Sigmoid colon (tissue), 7 donors: Measurements from ENCODE around the gene P2RY11. TPM values are rescaled to one million over a fixed set of nuclear protein-coding genes. Genes with fewer than 3 reads are reported as not detected.

Source experiments
- DNase-seq: peaks from one replicate; pipeline ENCODE4 v3.0.0-alpha.2; 2019
- H3K27ac ChIP-seq, 4 donors: fragments of 200-600 bp; sonication (generic); one replicate each; pipeline ENCODE4 v1.5.1; 2016 to 2019; ENCODE audit warnings: mild to moderate bottlenecking in 1 of 4
- H3K27me3 ChIP-seq, 3 donors: fragments of 200-600 bp; sonication (generic); one replicate each; pipeline ENCODE4 v1.5.1; 2019; ENCODE audit warnings: mild to moderate bottlenecking in 1 of 3
- H3K36me3 ChIP-seq, 4 donors: fragments of 200-600 bp; sonication (generic); one replicate each; pipeline ENCODE4 v1.5.1; 2016 to 2019
- H3K4me1 ChIP-seq, 4 donors: fragments of 200-600 bp; sonication (generic); one replicate each; pipeline ENCODE4 v1.5.1; 2017 to 2019
- H3K4me3 ChIP-seq, 4 donors: fragments of 200-600 bp; sonication (generic); one replicate each; pipeline ENCODE4 v1.5.1; 2017 to 2019; ENCODE audit warnings: mild to moderate bottlenecking in 2 of 4, moderate library complexity in 1 of 4
- H3K9me3 ChIP-seq, 4 donors: fragments of 200-600 bp in 3 of 4; sonication (generic) in 3 of 4; one replicate each; pipeline versions ENCODE4 v1.5.1 to v1.6.1; 2013 to 2019
- CTCF ChIP-seq, 4 experiments: fragments of 450-650 bp in 3 of 4; fragments of 200-600 bp in 1 of 4; IDR thresholded peaks; one replicate each; pipeline ENCODE4 v1.5.1; 2016 to 2019; ENCODE audit warnings: antibody characterized with exemption in 4 of 4, mild to moderate bottlenecking in 3 of 4, moderate library complexity in 2 of 4
- EP300 ChIP-seq, 4 donors: sonication (generic); formaldehyde crosslinking; IDR thresholded peaks; one replicate each; pipeline ENCODE4 v1.6.1; 2017; ENCODE audit warnings: antibody characterized with exemption in 4 of 4
- POLR2A ChIP-seq, 2 donors: fragments of 450-650 bp; IDR thresholded peaks; one replicate each; pipeline ENCODE4 v1.6.1; 2016; ENCODE audit warnings: antibody characterized with exemption in 2 of 2, mild to moderate bottlenecking in 2 of 2, moderate library complexity in 2 of 2
- POLR2AphosphoS5 ChIP-seq, 4 donors: sonication (generic); formaldehyde crosslinking; IDR thresholded peaks; one replicate each; pipeline ENCODE4 v1.6.1; 2017; ENCODE audit warnings: antibody characterized with exemption in 4 of 4
- WGBS, 2 donors: extraction: QIAGEN DNeasy Blood & Tissue Kit; methylation state at CpG; one replicate each; pipeline ENCODE4 v1.1.7; 2013; 5-methylcytosine and 5-hydroxymethylcytosine counted together
- intact Hi-C: fragments of 100-400 bp; cut with DNase I; formaldehyde crosslinking; loops from one replicate; pipeline ENCODE4 v1.15.1; 2023
- polyA plus RNA-seq, 3 donors: library from polyadenylated mRNA; stranded (reverse); fragments of 200-250 nt; gene quantifications; one replicate each; pipeline ENCODE4 v1.2.3, GENCODE V29; 2013
- total RNA-seq, 4 donors: library from RNA; depleted of rRNA; stranded (reverse); fragments of >200 nt; gene quantifications; one replicate each; pipeline ENCODE4 v1.1.0, GENCODE V29; 2016
- donor health status: healthy with polysubstance abuse.
- donor health status: Bipolar disorder and iron deficiency.
- donor health status: healthy.

P2RY11 gene
- total and polyA plus RNA-seq, 7 donors = 1.2 to 18.5 (median 3.9) TPM

- intact Hi-C loops = no loop called here
- H3K27ac ChIP-seq = no peak overlapping the region
- H3K27me3 ChIP-seq = no peaks in the 10 kb centered on the region
- no peak overlapping the region for H3K4me3 ChIP-seq
- no peaks in the 10 kb centered on the region for H3K9me3 ChIP-seq
- no peaks in the 10 kb centered on the region for H3K4me1 ChIP-seq
- peaks cover 9 to 69% (median 31%) of the 10 kb centered on the region in 4 donors for H3K36me3 ChIP-seq
- no peak for DNase-seq
- no peak for TF ChIP-seq EP300 (IDR thresholded peaks at IDR 0.05)
- TF ChIP-seq POLR2AphosphoS5 (IDR thresholded peaks at IDR 0.05) = no peak
- TF ChIP-seq POLR2A (IDR thresholded peaks at IDR 0.05) = no peak
- TF ChIP-seq CTCF (IDR thresholded peaks at IDR 0.05) = no peak
- 90 to 92% methylated on average over 7 of the region's 7 CpGs for WGBS, 2 donors
Observed at GRCh38 chr19:10132905-10133304, 21.4 kb downstream of the P2RY11 start.

GRCh38 chr19:10133596-10133995 lies 22.1 kb downstream of the P2RY11 start:
- intact Hi-C loops = no loop called here
- Histone ChIP-seq H3K4me1 (no peaks in the 10 kb centered on the region), H3K27me3 (no peaks in the 10 kb centered on the region), H3K36me3 (peaks cover 9 to 69% (median 37%) of the 10 kb centered on the region in 4 donors), H3K4me3 (no peak overlapping the region), H3K9me3 (no peaks in the 10 kb centered on the region), H3K27ac (no peak overlapping the region)
- DNase-seq = no peak
- WGBS, 2 donors = 86 to 88% methylated on average over 11 of the region's 11 CpGs
- TF ChIP-seq EP300 (IDR thresholded peaks at IDR 0.05) (no peak), CTCF (IDR thresholded peaks at IDR 0.05) (no peak), POLR2A (IDR thresholded peaks at IDR 0.05) (no peak), POLR2AphosphoS5 (IDR thresholded peaks at IDR 0.05) (no peak)

- H3K36me3 ChIP-seq = peaks cover 9 to 69% (median 39%) of the 10 kb centered on the region in 4 donors
- H3K9me3 ChIP-seq = no peaks in the 10 kb centered on the region
- no peak overlapping the region for H3K4me3 ChIP-seq
- 94 to 96% methylated on average over 9 of the region's 9 CpGs for WGBS, 2 donors
- no peak for DNase-seq
- H3K4me1 ChIP-seq = no peaks in the 10 kb centered on the region
- TF ChIP-seq CTCF (IDR thresholded peaks at IDR 0.05) = no peak
- TF ChIP-seq EP300 (IDR thresholded peaks at IDR 0.05) = no peak
- TF ChIP-seq POLR2AphosphoS5 (IDR thresholded peaks at IDR 0.05) = no peak
- TF ChIP-seq POLR2A (IDR thresholded peaks at IDR 0.05) = no peak
- no peaks in the 10 kb centered on the region for H3K27me3 ChIP-seq
- intact Hi-C loops = no loop called here
- H3K27ac ChIP-seq = no peak overlapping the region
Observed at GRCh38 chr19:10134040-10134439, 22.5 kb downstream of the P2RY11 start.

- WGBS, 2 donors = 92 to 95% methylated on average over 39 of the region's 39 CpGs
- no peaks in the 10 kb centered on the region for H3K9me3 ChIP-seq
- H3K4me1 ChIP-seq = no peaks in the 10 kb centered on the region
- H3K27me3 ChIP-seq = no peaks in the 10 kb centered on the region
- intact Hi-C loops = no loop called here
- no peak overlapping the region for H3K27ac ChIP-seq
- no peak overlapping the region for H3K4me3 ChIP-seq
- TF ChIP-seq EP300 (IDR thresholded peaks at IDR 0.05) (no peak), POLR2A (IDR thresholded peaks at IDR 0.05) (no peak), POLR2AphosphoS5 (IDR thresholded peaks at IDR 0.05) (no peak), CTCF (IDR thresholded peaks at IDR 0.05) (no peak)
- no peak for DNase-seq
- peaks cover 9 to 86% (median 55%) of the 10 kb centered on the region in 4 donors for H3K36me3 ChIP-seq
Observed at GRCh38 chr19:10135551-10136334, 24.2 kb downstream of the P2RY11 start.
